ENCODE data around the gene GOLGA8N.
A peak's percentile ranks its signal among the peaks of the same experiment; 100 is the strongest.

GOLGA8N gene

GRCh38 chr15:32636410-32636809, 43.2 kb downstream of the GOLGA8N start:
- H3K27me3 ChIP-seq, result no peaks in the 10 kb centered on the region
- H3K4me3 ChIP-seq, result no peak overlapping the region
- no peak overlapping the region for H3K27ac ChIP-seq
- DNase-seq, result no peak
- TF ChIP-seq, protein P1, sequence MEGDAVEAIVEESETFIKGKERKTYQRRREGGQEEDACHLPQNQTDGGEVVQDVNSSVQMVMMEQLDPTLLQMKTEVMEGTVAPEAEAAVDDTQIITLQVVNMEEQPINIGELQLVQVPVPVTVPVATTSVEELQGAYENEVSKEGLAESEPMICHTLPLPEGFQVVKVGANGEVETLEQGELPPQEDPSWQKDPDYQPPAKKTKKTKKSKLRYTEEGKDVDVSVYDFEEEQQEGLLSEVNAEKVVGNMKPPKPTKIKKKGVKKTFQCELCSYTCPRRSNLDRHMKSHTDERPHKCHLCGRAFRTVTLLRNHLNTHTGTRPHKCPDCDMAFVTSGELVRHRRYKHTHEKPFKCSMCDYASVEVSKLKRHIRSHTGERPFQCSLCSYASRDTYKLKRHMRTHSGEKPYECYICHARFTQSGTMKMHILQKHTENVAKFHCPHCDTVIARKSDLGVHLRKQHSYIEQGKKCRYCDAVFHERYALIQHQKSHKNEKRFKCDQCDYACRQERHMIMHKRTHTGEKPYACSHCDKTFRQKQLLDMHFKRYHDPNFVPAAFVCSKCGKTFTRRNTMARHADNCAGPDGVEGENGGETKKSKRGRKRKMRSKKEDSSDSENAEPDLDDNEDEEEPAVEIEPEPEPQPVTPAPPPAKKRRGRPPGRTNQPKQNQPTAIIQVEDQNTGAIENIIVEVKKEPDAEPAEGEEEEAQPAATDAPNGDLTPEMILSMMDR (IDR thresholded peaks at IDR 0.05), result no peak
- H3K4me1 ChIP-seq, result peaks cover 0 to under 1% (median under 1%) of the 10 kb centered on the region in 4 donors
- intact Hi-C loops (cut with DNase I; ENCODE audit: low total_unique reads), result no loop called here
- H3K9me3 ChIP-seq, result no peaks in the 10 kb centered on the region
- no peaks in the 10 kb centered on the region for H3K36me3 ChIP-seq

DNA sequence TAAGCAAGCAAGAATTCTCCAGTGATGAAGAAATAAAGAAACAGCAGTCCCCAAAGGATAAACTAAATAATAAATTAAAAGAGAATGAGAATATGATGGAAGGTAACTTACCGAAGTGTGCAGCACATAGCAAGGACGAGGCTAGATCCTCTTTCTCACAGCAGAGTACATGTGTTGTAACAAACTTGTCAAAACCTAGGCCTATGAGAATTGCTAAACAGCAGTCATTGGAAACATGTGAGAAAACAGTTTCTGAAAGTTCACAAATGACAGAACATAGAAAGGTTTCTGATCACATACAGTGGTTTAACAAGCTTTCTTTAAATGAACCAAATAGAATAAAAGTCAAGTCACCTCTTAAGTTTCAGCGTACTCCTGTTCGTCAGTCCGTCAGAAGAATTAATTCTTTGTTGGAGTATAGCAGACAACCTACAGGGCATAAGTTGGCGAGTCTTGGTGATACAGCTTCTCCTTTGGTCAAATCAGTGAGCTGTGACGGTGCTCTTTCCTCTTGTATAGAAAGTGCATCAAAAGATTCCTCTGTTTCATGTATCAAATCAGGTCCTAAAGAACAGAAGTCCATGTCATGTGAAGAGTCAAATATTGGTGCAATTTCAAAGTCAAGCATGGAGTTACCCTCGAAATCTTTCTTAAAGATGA, 43.8 kb downstream of the GOLGA8N start:
- TF ChIP-seq, protein P1 (IDR thresholded peaks at IDR 0.05), result no peak
- no peaks in the 10 kb centered on the region for H3K9me3 ChIP-seq
- H3K36me3 ChIP-seq, result no peaks in the 10 kb centered on the region
- intact Hi-C loops (cut with DNase I; ENCODE audit: low total_unique reads), result no loop called here
- H3K27me3 ChIP-seq, result peaks cover 0 to 3% of the 10 kb centered on the region in 2 donors
- peaks cover 0 to 4% (median 2%) of the 10 kb centered on the region in 4 donors for H3K4me1 ChIP-seq
- H3K4me3 ChIP-seq, result no peak overlapping the region
- no peak overlapping the region for H3K27ac ChIP-seq
- no peak for DNase-seq

DNA sequence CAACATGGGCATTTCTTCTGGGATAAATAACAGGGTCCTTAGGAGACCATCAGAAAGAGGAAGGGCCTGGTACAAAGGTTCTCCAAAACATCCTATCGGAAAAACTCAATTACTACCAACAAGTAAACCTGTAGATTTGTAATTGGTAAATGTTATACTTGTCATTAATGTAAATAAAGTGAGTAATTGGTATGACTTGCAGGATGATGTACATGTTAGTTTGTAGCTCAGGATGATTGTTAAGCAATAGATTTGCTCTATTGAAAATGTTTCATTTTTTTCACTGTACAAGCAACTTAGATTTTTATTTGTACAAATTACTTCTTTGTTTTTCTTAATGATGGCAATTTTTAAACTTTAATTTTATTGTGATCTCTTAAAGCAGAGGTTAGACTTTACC, 44.4 kb downstream of the GOLGA8N start:
- no peak for DNase-seq
- no peak overlapping the region for H3K27ac ChIP-seq
- intact Hi-C loops (cut with DNase I; ENCODE audit: low total_unique reads), result no loop called here
- H3K27me3 ChIP-seq, result peaks cover 0 to 5% of the 10 kb centered on the region in 2 donors
- peaks cover 0 to 4% (median 2%) of the 10 kb centered on the region in 4 donors for H3K4me1 ChIP-seq
- no peaks in the 10 kb centered on the region for H3K36me3 ChIP-seq
- TF ChIP-seq, protein P1 (IDR thresholded peaks at IDR 0.05), result no peak
- no peak overlapping the region for H3K4me3 ChIP-seq
- no peaks in the 10 kb centered on the region for H3K9me3 ChIP-seq

DNA sequence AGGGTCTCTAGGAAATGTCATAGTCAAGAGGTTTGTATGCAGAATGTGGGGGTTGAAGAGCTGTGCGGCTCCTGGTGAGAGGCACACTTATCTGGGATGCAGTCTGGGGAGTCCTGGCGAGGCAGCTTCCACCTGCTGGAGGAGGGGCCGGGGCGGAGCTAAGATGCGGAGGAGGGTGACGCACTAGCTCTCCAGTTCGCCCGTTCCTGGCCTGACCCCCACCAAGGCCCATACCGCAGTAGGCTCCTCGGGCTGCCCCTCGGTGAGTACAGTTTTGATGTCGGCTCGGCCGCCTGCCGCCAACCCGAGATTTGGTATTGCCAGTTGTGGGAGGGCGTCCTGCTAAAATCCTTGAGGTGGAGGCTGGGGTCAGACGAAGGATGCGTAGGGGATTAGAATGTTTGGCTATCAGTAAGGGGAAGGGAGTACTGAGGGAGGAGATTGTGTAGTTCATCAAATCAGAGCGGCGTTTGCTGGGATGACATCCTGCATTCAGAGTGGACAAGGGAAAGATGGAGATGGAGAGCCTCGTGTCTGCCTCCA, 48.3 kb downstream of the GOLGA8N start, which contains the start of gene SCG5:
Gene SCG5, plus strand, starts transcription at position 194 of the 543 bp plus-strand sequence. CDS start 1,883 bp downstream, outside the sequence.
- peaks cover 0 to 4% (median 2%) of the 10 kb centered on the region in 4 donors for H3K4me1 ChIP-seq
- no peak for DNase-seq
- intact Hi-C loops (cut with DNase I; ENCODE audit: low total_unique reads), result no loop called here
- H3K36me3 ChIP-seq, result no peaks in the 10 kb centered on the region
- TF ChIP-seq, protein P1 (IDR thresholded peaks at IDR 0.05), result no peak
- peaks cover 0 to 7% of the 10 kb centered on the region in 2 donors for H3K27me3 ChIP-seq
- H3K4me3 ChIP-seq, result peak within 1 kb of the TSS in 1 of 2 donors; percentile 33
- H3K27ac ChIP-seq, result no peak within 1 kb of the TSS
- H3K9me3 ChIP-seq, result no peaks in the 10 kb centered on the region

GRCh38 chr15:32642667-32643435, 49.6 kb downstream of the GOLGA8N start:
- Histone ChIP-seq H3K27me3 (peaks cover 0 to 7% of the 10 kb centered on the region in 2 donors), H3K36me3 (no peaks in the 10 kb centered on the region), H3K9me3 (no peaks in the 10 kb centered on the region), H3K4me1 (peaks cover 0 to 4% (median 2%) of the 10 kb centered on the region in 4 donors), H3K4me3 (no peak overlapping the region), H3K27ac (no peak overlapping the region)
- DNase-seq, result no peak
- intact Hi-C loops (cut with DNase I; ENCODE audit: low total_unique reads), result no loop called here
- TF ChIP-seq, protein P1 (IDR thresholded peaks at IDR 0.05), result no peak

Measured in tibial artery (tissue), 4 donors.